K562 (cell line): ENCODE results near the gene CRABP2. TPM values are rescaled to one million over a fixed set of nuclear protein-coding genes. Genes with fewer than 3 reads are reported as not detected.
A peak's percentile ranks its signal among the peaks of the same experiment; 100 is the strongest.

ENCODE experiments used
- CREB1 ChIP-seq, 2 experiments: sonication (generic) in 1 of 2; formaldehyde crosslinking in 1 of 2; IDR thresholded peaks; 2 replicates each; pipeline versions ENCODE4 v1.6.1 to v1.8.0; 2012 to 2022; ENCODE audit warnings: inconsistent platforms in 1 of 2, mild to moderate bottlenecking in 1 of 2, missing genetic modification reagents in 1 of 2, moderate library complexity in 1 of 2
- EGR1 ChIP-seq: fragments of 450-650 bp; conservative IDR thresholded peaks from 2 replicates; pipeline ENCODE4 v1.6.1; 2017; ENCODE audit warnings: mild to moderate bottlenecking
- ELF1 ChIP-seq: fragments of 200-800 bp; sonication (Bioruptor generic); IDR thresholded peaks from 2 replicates; pipeline ENCODE4 v1.6.1; 2016; ENCODE audit warnings: missing genetic modification characterization, missing compliant biosample characterization
- FOXP1 ChIP-seq: sonication (generic); formaldehyde crosslinking; IDR thresholded peaks from 2 replicates; pipeline ENCODE4 v1.8.0; 2022; ENCODE audit warnings: mild to moderate bottlenecking, missing genetic modification reagents
- NR2C2 ChIP-seq, 2 experiments: fragments of 200-800 bp in 1 of 2; sonication (Bioruptor generic) in 1 of 2; sonication (generic) in 1 of 2; formaldehyde crosslinking in 1 of 2; IDR thresholded peaks; 2 replicates each; pipeline versions ENCODE4 v1.6.1 to v1.8.0; 2016 to 2022; ENCODE audit warnings: mild to moderate bottlenecking in 1 of 2, missing compliant biosample characterization in 1 of 2, missing genetic modification characterization in 1 of 2, missing genetic modification reagents in 1 of 2
- RB1 ChIP-seq: fragments of 450-650 bp; IDR thresholded peaks from 2 replicates; pipeline ENCODE4 v1.6.1; 2017; ENCODE audit warnings: low read depth, mild to moderate bottlenecking
- SMC3 ChIP-seq: conservative IDR thresholded peaks from 2 replicates; pipeline ENCODE4 v1.6.1; 2011; ENCODE audit warnings: low read depth, low read length, improper control_type of control experiment; ENCODE audit not compliant: insufficient read depth
- SOX6 ChIP-seq: fragments of 450-650 bp; IDR thresholded peaks from 2 replicates; pipeline ENCODE4 v1.6.1; 2014; ENCODE audit warnings: mild to moderate bottlenecking
- ZFP36 ChIP-seq: fragments of 150-350 bp; IDR thresholded peaks from 2 replicates; pipeline ENCODE4 v1.6.1; 2018; ENCODE audit warnings: low read length, low read depth; ENCODE audit not compliant: partially characterized antibody
- polyA plus RNA-seq, 8 experiments: library from polyadenylated mRNA; depleted of rRNA in 4 of 8; stranded (reverse) in 5 of 8; unstranded in 3 of 8; fragments of >200 nt; fragmentation: Nextera tagmentation in 2 of 8; fragmentation: Illumina TruSeq in 1 of 8; extraction: Ambion mirVana in 2 of 8; extraction: Trizol in 1 of 8; gene quantifications; 2 replicates each; pipeline versions ENCODE4 v1.2.1 to v1.2.3, GENCODE V29; 2011 to 2014; ENCODE audit warnings: inconsistent platforms in 1 of 8, missing spikeins in 1 of 8
- total RNA-seq, 7 experiments: library from RNA; depleted of rRNA in 6 of 7; stranded (reverse); fragments of >200 nt in 6 of 7; fragmentation: Illumina TruSeq in 2 of 7; extraction: Trizol in 2 of 7; gene quantifications; 2 replicates each; pipeline versions ENCODE4 v1.2.1 to v1.2.3, GENCODE V29; 2011 to 2021; ENCODE audit warnings: low replicate concordance in 1 of 7
- TF ChIP-seq, protein P1 (sequence below): fragments of 200-600 bp; sonication (generic); IDR thresholded peaks from one replicate; pipeline ENCODE4 v1.6.1; 2012; ENCODE audit warnings: mild to moderate bottlenecking, low read depth, low read length, inconsistent platforms
- TF ChIP-seq, protein P2 (sequence below): sonication (generic); formaldehyde crosslinking; IDR thresholded peaks from 2 replicates; pipeline ENCODE4 v1.8.1; 2023; ENCODE audit warnings: mild to moderate bottlenecking, missing genetic modification reagents

Gene CRABP2
- total and polyA plus RNA-seq, 9 of the 15 experiments (the other 6 are each of a cell fraction or from before 2014, with no cell fraction given), result 0.30 to 2.5 (median 0.82) TPM

DNA sequence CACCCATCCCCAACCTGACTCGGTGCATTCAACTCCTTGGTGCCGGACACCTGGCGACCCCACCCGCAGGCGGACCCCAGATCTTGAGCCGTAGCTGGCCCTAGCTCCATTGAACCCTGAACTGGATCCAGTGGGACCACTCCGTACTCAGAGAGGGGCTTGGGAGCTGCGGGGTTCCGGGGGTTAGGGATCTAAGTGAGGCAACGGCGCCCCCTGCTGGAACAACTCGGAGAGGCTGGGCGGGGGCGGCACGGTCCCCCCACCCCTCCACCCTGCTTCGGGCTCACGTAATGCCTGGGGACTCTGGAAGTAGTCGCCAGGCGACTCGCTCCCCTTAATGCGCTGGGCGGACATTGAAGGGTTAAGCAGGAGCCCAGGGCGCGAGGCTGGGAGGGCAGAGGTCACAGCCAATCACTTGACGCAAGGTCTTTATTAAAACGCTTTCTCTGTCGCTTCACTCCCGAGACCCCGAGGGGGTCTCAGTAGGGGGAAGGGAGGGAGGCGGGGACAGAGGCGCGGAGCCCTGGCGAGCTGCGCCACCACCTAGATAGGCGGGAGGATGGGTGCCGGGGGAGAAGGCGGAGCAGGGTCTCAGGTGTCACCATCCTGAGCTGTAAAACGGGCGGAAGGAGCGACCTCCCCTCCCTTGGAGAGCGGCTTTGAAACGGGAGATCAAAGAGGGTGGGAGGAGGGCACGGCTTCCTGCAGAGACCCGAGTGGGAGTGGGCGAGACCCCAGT is 704 bp upstream of the CRABP2 start (continued):
- TF ChIP-seq, protein P1, sequence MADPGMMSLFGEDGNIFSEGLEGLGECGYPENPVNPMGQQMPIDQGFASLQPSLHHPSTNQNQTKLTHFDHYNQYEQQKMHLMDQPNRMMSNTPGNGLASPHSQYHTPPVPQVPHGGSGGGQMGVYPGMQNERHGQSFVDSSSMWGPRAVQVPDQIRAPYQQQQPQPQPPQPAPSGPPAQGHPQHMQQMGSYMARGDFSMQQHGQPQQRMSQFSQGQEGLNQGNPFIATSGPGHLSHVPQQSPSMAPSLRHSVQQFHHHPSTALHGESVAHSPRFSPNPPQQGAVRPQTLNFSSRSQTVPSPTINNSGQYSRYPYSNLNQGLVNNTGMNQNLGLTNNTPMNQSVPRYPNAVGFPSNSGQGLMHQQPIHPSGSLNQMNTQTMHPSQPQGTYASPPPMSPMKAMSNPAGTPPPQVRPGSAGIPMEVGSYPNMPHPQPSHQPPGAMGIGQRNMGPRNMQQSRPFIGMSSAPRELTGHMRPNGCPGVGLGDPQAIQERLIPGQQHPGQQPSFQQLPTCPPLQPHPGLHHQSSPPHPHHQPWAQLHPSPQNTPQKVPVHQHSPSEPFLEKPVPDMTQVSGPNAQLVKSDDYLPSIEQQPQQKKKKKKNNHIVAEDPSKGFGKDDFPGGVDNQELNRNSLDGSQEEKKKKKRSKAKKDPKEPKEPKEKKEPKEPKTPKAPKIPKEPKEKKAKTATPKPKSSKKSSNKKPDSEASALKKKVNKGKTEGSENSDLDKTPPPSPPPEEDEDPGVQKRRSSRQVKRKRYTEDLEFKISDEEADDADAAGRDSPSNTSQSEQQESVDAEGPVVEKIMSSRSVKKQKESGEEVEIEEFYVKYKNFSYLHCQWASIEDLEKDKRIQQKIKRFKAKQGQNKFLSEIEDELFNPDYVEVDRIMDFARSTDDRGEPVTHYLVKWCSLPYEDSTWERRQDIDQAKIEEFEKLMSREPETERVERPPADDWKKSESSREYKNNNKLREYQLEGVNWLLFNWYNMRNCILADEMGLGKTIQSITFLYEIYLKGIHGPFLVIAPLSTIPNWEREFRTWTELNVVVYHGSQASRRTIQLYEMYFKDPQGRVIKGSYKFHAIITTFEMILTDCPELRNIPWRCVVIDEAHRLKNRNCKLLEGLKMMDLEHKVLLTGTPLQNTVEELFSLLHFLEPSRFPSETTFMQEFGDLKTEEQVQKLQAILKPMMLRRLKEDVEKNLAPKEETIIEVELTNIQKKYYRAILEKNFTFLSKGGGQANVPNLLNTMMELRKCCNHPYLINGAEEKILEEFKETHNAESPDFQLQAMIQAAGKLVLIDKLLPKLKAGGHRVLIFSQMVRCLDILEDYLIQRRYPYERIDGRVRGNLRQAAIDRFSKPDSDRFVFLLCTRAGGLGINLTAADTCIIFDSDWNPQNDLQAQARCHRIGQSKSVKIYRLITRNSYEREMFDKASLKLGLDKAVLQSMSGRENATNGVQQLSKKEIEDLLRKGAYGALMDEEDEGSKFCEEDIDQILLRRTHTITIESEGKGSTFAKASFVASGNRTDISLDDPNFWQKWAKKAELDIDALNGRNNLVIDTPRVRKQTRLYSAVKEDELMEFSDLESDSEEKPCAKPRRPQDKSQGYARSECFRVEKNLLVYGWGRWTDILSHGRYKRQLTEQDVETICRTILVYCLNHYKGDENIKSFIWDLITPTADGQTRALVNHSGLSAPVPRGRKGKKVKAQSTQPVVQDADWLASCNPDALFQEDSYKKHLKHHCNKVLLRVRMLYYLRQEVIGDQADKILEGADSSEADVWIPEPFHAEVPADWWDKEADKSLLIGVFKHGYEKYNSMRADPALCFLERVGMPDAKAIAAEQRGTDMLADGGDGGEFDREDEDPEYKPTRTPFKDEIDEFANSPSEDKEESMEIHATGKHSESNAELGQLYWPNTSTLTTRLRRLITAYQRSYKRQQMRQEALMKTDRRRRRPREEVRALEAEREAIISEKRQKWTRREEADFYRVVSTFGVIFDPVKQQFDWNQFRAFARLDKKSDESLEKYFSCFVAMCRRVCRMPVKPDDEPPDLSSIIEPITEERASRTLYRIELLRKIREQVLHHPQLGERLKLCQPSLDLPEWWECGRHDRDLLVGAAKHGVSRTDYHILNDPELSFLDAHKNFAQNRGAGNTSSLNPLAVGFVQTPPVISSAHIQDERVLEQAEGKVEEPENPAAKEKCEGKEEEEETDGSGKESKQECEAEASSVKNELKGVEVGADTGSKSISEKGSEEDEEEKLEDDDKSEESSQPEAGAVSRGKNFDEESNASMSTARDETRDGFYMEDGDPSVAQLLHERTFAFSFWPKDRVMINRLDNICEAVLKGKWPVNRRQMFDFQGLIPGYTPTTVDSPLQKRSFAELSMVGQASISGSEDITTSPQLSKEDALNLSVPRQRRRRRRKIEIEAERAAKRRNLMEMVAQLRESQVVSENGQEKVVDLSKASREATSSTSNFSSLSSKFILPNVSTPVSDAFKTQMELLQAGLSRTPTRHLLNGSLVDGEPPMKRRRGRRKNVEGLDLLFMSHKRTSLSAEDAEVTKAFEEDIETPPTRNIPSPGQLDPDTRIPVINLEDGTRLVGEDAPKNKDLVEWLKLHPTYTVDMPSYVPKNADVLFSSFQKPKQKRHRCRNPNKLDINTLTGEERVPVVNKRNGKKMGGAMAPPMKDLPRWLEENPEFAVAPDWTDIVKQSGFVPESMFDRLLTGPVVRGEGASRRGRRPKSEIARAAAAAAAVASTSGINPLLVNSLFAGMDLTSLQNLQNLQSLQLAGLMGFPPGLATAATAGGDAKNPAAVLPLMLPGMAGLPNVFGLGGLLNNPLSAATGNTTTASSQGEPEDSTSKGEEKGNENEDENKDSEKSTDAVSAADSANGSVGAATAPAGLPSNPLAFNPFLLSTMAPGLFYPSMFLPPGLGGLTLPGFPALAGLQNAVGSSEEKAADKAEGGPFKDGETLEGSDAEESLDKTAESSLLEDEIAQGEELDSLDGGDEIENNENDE, result no peak
- no peak for TF ChIP-seq ZFP36
- 0 out of 2 replicates have a peak, but pooled peaks have one; percentile 22 for TF ChIP-seq CREB1 (IDR thresholded peaks at IDR 0.05)
- TF ChIP-seq CREB1 (CRISPR knock-in tag; IDR thresholded peaks at IDR 0.05), result no peak
- TF ChIP-seq ELF1, result peak; percentile 46; the same call in 1 of the 2 replicates
- TF ChIP-seq, protein P2, sequence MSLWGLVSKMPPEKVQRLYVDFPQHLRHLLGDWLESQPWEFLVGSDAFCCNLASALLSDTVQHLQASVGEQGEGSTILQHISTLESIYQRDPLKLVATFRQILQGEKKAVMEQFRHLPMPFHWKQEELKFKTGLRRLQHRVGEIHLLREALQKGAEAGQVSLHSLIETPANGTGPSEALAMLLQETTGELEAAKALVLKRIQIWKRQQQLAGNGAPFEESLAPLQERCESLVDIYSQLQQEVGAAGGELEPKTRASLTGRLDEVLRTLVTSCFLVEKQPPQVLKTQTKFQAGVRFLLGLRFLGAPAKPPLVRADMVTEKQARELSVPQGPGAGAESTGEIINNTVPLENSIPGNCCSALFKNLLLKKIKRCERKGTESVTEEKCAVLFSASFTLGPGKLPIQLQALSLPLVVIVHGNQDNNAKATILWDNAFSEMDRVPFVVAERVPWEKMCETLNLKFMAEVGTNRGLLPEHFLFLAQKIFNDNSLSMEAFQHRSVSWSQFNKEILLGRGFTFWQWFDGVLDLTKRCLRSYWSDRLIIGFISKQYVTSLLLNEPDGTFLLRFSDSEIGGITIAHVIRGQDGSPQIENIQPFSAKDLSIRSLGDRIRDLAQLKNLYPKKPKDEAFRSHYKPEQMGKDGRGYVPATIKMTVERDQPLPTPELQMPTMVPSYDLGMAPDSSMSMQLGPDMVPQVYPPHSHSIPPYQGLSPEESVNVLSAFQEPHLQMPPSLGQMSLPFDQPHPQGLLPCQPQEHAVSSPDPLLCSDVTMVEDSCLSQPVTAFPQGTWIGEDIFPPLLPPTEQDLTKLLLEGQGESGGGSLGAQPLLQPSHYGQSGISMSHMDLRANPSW (CRISPR knock-in tag), result peak; percentile 72; the same call in 1 of the 2 replicates
- TF ChIP-seq NR2C2 (CRISPR knock-in tag; IDR thresholded peaks at IDR 0.05), result 0 out of 2 replicates have a peak, but pooled peaks have one; percentile 52
- peak; percentile 87 for TF ChIP-seq NR2C2 (tag; IDR thresholded peaks at IDR 0.05)
- peak; percentile 86 for TF ChIP-seq SMC3
- peak; percentile 98 for TF ChIP-seq EGR1
- TF ChIP-seq FOXP1 (CRISPR knock-in tag), result no peak
- TF ChIP-seq SOX6, result no peak
- peak; percentile 71; the same call in 1 of the 2 replicates for TF ChIP-seq RB1
